Sigmoid colon (tissue), 7 donors: Measurements from ENCODE around the gene NELFE. TPM values are rescaled to one million over a fixed set of nuclear protein-coding genes. Genes with fewer than 3 reads are reported as not detected.

ENCODE experiments used
- DNase-seq: peaks from one replicate; pipeline ENCODE4 v3.0.0-alpha.2; 2019
- H3K27ac ChIP-seq, 4 donors: fragments of 200-600 bp; sonication (generic); one replicate each; pipeline ENCODE4 v1.5.1; 2016 to 2019; ENCODE audit warnings: mild to moderate bottlenecking in 1 of 4
- H3K27me3 ChIP-seq, 3 donors: fragments of 200-600 bp; sonication (generic); one replicate each; pipeline ENCODE4 v1.5.1; 2019; ENCODE audit warnings: mild to moderate bottlenecking in 1 of 3
- H3K36me3 ChIP-seq, 4 donors: fragments of 200-600 bp; sonication (generic); one replicate each; pipeline ENCODE4 v1.5.1; 2016 to 2019
- H3K4me1 ChIP-seq, 4 donors: fragments of 200-600 bp; sonication (generic); one replicate each; pipeline ENCODE4 v1.5.1; 2017 to 2019
- H3K4me3 ChIP-seq, 4 donors: fragments of 200-600 bp; sonication (generic); one replicate each; pipeline ENCODE4 v1.5.1; 2017 to 2019; ENCODE audit warnings: mild to moderate bottlenecking in 2 of 4, moderate library complexity in 1 of 4
- H3K9me3 ChIP-seq, 4 donors: fragments of 200-600 bp in 3 of 4; sonication (generic) in 3 of 4; one replicate each; pipeline versions ENCODE4 v1.5.1 to v1.6.1; 2013 to 2019
- EP300 ChIP-seq, 4 donors: sonication (generic); formaldehyde crosslinking; IDR thresholded peaks; one replicate each; pipeline ENCODE4 v1.6.1; 2017; ENCODE audit warnings: antibody characterized with exemption in 4 of 4
- POLR2A ChIP-seq, 2 donors: fragments of 450-650 bp; IDR thresholded peaks; one replicate each; pipeline ENCODE4 v1.6.1; 2016; ENCODE audit warnings: antibody characterized with exemption in 2 of 2, mild to moderate bottlenecking in 2 of 2, moderate library complexity in 2 of 2
- POLR2AphosphoS5 ChIP-seq, 4 donors: sonication (generic); formaldehyde crosslinking; IDR thresholded peaks; one replicate each; pipeline ENCODE4 v1.6.1; 2017; ENCODE audit warnings: antibody characterized with exemption in 4 of 4
- WGBS, 2 donors: extraction: QIAGEN DNeasy Blood & Tissue Kit; methylation state at CpG; one replicate each; pipeline ENCODE4 v1.1.7; 2013; 5-methylcytosine and 5-hydroxymethylcytosine counted together
- intact Hi-C: fragments of 100-400 bp; cut with DNase I; formaldehyde crosslinking; loops from one replicate; pipeline ENCODE4 v1.15.1; 2023
- polyA plus RNA-seq, 3 donors: library from polyadenylated mRNA; stranded (reverse); fragments of 200-250 nt; gene quantifications; one replicate each; pipeline ENCODE4 v1.2.3, GENCODE V29; 2013
- total RNA-seq, 4 donors: library from RNA; depleted of rRNA; stranded (reverse); fragments of >200 nt; gene quantifications; one replicate each; pipeline ENCODE4 v1.1.0, GENCODE V29; 2016
- TF ChIP-seq, protein P1 (sequence below), 4 experiments: fragments of 450-650 bp in 3 of 4; fragments of 200-600 bp in 1 of 4; IDR thresholded peaks; one replicate each; pipeline ENCODE4 v1.5.1; 2016 to 2019; ENCODE audit warnings: antibody characterized with exemption in 4 of 4, mild to moderate bottlenecking in 3 of 4, moderate library complexity in 2 of 4
- donor health status: healthy with polysubstance abuse.
- donor health status: Bipolar disorder and iron deficiency.
- donor health status: healthy.

NELFE gene
- total and polyA plus RNA-seq, 7 donors, result 52.5 to 96.9 (median 73.5) TPM

DNA sequence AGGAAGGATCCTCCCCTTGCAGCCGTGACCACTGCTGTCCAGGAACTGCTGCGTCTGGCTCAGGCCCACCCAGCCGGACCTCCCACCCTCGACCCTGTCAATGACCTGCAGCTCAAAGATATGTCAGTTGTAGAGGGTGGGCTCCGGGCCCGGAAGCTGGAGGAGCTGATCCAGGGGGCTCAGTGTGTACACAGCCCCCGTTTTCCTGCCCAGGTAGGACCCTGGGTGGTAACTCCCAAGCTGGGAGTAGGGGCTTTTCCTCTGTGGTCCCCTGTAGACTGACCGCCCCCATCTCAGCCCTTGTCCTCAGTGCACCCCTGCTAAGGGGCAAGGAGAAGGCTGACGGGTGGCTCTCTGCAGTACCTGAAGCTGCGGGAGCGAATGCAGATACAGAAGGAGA is 9.6 kb upstream of the NELFE start:
- Histone ChIP-seq H3K9me3 (no peaks in the 10 kb centered on the region), H3K4me3 (no peak overlapping the region), H3K4me1 (peaks cover 0 to 27% (median 25%) of the 10 kb centered on the region in 4 donors), H3K27me3 (no peaks in the 10 kb centered on the region), H3K36me3 (peaks cover 5 to 75% (median 51%) of the 10 kb centered on the region in 4 donors), H3K27ac (no peak overlapping the region)
- 90% methylated on average over 11 of the region's 11 CpGs for WGBS, 2 donors
- TF ChIP-seq, protein P1, sequence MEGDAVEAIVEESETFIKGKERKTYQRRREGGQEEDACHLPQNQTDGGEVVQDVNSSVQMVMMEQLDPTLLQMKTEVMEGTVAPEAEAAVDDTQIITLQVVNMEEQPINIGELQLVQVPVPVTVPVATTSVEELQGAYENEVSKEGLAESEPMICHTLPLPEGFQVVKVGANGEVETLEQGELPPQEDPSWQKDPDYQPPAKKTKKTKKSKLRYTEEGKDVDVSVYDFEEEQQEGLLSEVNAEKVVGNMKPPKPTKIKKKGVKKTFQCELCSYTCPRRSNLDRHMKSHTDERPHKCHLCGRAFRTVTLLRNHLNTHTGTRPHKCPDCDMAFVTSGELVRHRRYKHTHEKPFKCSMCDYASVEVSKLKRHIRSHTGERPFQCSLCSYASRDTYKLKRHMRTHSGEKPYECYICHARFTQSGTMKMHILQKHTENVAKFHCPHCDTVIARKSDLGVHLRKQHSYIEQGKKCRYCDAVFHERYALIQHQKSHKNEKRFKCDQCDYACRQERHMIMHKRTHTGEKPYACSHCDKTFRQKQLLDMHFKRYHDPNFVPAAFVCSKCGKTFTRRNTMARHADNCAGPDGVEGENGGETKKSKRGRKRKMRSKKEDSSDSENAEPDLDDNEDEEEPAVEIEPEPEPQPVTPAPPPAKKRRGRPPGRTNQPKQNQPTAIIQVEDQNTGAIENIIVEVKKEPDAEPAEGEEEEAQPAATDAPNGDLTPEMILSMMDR (IDR thresholded peaks at IDR 0.05), result no peak
- TF ChIP-seq EP300 (IDR thresholded peaks at IDR 0.05) (no peak), POLR2AphosphoS5 (IDR thresholded peaks at IDR 0.05) (no peak), POLR2A (IDR thresholded peaks at IDR 0.05) (no peak)
- intact Hi-C loops, result no loop called here
- DNase-seq, result no peak

- WGBS, 2 donors, result 86 to 91% methylated on average over 3 of the region's 3 CpGs
- no peak overlapping the region for H3K27ac ChIP-seq
- DNase-seq, result no peak
- H3K9me3 ChIP-seq, result no peaks in the 10 kb centered on the region
- intact Hi-C loops, result no loop called here
- H3K4me1 ChIP-seq, result peaks cover 0 to 23% (median 21%) of the 10 kb centered on the region in 4 donors
- peaks cover 5 to 79% (median 55%) of the 10 kb centered on the region in 4 donors for H3K36me3 ChIP-seq
- no peak overlapping the region for H3K4me3 ChIP-seq
- TF ChIP-seq, protein P1 (IDR thresholded peaks at IDR 0.05), result no peak
- no peak for TF ChIP-seq POLR2AphosphoS5 (IDR thresholded peaks at IDR 0.05)
- TF ChIP-seq EP300 (IDR thresholded peaks at IDR 0.05), result no peak
- no peak for TF ChIP-seq POLR2A (IDR thresholded peaks at IDR 0.05)
- no peaks in the 10 kb centered on the region for H3K27me3 ChIP-seq
These were observed 9.2 kb upstream of the NELFE start for GRCh38 chr6:31967926-31968320.

DNA sequence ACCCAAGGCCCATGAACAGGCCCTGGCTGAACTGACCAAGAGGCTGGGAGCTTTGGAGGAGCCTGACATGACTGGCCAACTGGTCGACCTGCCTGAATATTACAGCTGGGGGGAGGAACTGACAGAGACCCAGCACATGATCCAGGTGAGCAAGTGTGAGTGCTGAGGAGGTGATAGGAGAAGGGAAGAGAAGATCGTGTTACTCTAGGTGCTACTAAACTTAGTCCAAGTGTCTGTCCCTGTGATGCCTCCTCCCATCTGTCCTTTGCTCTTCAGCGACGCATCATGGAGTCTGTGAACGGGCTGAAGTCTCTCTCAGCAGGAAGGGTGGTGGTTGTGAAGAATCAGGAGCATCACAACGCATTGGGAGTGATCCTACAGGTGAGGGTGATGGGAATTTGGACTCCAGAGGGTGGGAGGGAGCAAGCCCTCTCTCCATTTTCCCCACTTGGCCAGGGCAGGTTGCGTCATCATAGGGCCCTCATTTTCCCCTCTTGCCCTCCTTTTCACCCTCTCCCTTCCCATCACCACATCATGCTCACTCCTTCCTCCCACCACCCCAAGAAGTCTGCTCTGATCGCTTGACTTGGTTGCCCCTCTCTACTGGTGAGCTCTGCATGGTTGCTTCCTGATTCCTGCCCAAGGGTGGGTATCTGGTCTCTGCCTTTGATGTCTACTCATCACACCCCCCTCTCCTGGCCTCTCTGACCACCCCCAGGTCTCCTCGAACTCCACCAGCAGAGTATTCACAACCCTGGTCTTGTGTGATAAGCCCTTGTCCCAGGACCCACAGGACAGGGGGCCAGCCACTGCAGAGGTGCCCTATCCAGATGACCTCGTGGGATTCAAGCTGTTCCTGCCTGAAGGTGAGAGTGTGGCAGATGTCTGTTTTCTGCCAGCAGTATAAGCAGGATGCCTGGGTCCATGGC is 8.5 kb upstream of the NELFE start:
- H3K27ac ChIP-seq, result no peak overlapping the region
- H3K36me3 ChIP-seq, result peaks cover 11 to 86% (median 62%) of the 10 kb centered on the region in 4 donors
- H3K9me3 ChIP-seq, result no peaks in the 10 kb centered on the region
- H3K27me3 ChIP-seq, result no peaks in the 10 kb centered on the region
- intact Hi-C loops, result no loop called here
- peaks cover 0 to 19% (median 17%) of the 10 kb centered on the region in 4 donors for H3K4me1 ChIP-seq
- 80 to 89% methylated on average over 10 of the region's 10 CpGs for WGBS, 2 donors
- TF ChIP-seq, protein P1 (IDR thresholded peaks at IDR 0.05), result no peak
- no peak for DNase-seq
- H3K4me3 ChIP-seq, result no peak overlapping the region

GRCh38 chr6:31966506-31966905 is 7.7 kb upstream of the NELFE start:
- no peaks in the 10 kb centered on the region for H3K9me3 ChIP-seq
- no peak for DNase-seq
- peaks cover 0 to 17% (median 15%) of the 10 kb centered on the region in 4 donors for H3K4me1 ChIP-seq
- 94 to 97% methylated on average over 7 of the region's 7 CpGs for WGBS, 2 donors
- TF ChIP-seq, protein P1 (IDR thresholded peaks at IDR 0.05), result no peak
- TF ChIP-seq POLR2AphosphoS5 (IDR thresholded peaks at IDR 0.05) (no peak), EP300 (IDR thresholded peaks at IDR 0.05) (no peak), POLR2A (IDR thresholded peaks at IDR 0.05) (no peak)
- no peaks in the 10 kb centered on the region for H3K27me3 ChIP-seq
- H3K4me3 ChIP-seq, result no peak overlapping the region
- no peak overlapping the region for H3K27ac ChIP-seq
- peaks cover 18 to 94% (median 69%) of the 10 kb centered on the region in 4 donors for H3K36me3 ChIP-seq
- intact Hi-C loops, result no loop called here
